Esophagus squamous epithelium (tissue), 4 donors: ENCODE data around the gene RDH12.

Experiments used
- POLR2A ChIP-seq, 4 donors: fragments of 450-650 bp; IDR thresholded peaks; one replicate each; pipeline ENCODE4 v1.6.1; 2017; ENCODE audit warnings: antibody characterized with exemption in 4 of 4, mild to moderate bottlenecking in 4 of 4, moderate library complexity in 3 of 4
- TF ChIP-seq, protein P1 (sequence below), 6 experiments: fragments of 450-650 bp in 4 of 6; fragments of 200-600 bp in 2 of 6; sonication (generic) in 2 of 6; IDR thresholded peaks; one replicate each; pipeline ENCODE4 v1.5.1; 2016 to 2019; ENCODE audit warnings: antibody characterized with exemption in 6 of 6, mild to moderate bottlenecking in 4 of 6, moderate library complexity in 4 of 6

DNA sequence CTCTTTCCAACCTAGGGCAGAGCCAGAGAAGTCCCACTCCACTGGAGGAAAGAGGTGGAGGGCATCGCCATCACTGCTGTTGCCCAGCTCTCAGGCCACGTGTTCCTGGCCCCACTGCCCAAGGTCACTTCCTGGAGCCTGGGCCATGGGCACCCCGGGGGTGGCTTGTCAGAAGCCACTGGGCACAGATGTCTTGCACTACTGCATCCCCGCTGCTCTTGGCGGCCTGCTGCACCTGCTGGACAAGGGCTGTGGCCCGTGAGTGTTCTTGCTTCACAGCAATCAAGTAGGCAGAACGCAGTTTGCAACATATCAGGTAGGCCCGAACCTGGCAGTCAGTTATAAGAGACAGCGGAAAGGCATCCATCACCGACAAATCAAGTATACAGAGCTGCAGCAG lies 46.6 kb downstream of the RDH12 start:
- no peak for TF ChIP-seq POLR2A (IDR thresholded peaks at IDR 0.05)
- TF ChIP-seq, protein P1, sequence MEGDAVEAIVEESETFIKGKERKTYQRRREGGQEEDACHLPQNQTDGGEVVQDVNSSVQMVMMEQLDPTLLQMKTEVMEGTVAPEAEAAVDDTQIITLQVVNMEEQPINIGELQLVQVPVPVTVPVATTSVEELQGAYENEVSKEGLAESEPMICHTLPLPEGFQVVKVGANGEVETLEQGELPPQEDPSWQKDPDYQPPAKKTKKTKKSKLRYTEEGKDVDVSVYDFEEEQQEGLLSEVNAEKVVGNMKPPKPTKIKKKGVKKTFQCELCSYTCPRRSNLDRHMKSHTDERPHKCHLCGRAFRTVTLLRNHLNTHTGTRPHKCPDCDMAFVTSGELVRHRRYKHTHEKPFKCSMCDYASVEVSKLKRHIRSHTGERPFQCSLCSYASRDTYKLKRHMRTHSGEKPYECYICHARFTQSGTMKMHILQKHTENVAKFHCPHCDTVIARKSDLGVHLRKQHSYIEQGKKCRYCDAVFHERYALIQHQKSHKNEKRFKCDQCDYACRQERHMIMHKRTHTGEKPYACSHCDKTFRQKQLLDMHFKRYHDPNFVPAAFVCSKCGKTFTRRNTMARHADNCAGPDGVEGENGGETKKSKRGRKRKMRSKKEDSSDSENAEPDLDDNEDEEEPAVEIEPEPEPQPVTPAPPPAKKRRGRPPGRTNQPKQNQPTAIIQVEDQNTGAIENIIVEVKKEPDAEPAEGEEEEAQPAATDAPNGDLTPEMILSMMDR (IDR thresholded peaks at IDR 0.05): no peak
